8988T (cell line): Measurements from ENCODE around the gene CCL4.
"Not testable (repeated sequence)": the region's sequence is repeated elsewhere in the genome, so short reads cannot be mapped to it uniquely, and the experiment has no call there.

ENCODE experiments used
- DNase-seq: peaks from one replicate; pipeline ENCODE4 v3.0.0; 2011

CCL4 gene

DNA sequence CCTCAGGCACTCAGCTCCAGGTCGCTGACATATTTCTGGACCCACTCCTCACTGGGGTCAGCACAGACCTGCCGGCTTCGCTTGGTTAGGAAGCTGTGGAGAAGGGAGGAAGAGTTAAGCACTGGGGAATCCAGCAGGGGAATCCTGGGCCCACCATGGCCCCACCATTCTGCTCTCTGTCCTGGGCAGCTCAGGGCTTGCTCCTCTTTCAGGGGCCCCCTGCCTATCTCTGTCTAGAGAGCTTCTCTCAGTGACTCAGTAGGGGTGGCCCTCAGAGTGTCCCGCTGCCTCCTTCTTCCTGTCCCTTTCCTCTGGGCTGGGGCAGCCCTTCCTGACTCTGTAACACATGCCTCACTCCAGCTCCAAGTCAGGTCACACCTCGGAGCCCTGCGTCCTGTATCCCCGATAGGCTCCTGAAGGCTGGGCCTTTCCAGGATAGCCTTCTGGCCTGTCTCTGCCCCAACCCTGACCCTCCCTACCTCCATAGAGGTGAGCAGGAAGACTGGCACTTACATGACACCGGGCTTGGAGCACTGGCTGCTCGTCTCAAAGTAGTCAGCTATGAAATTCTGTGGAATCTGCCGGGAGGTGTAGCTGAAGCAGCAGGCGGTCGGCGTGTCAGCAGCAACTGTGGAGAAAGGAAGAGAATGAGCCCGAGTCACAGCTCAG lies 14.8 kb upstream of the CCL4 start:
- no peak for DNase-seq

DNA sequence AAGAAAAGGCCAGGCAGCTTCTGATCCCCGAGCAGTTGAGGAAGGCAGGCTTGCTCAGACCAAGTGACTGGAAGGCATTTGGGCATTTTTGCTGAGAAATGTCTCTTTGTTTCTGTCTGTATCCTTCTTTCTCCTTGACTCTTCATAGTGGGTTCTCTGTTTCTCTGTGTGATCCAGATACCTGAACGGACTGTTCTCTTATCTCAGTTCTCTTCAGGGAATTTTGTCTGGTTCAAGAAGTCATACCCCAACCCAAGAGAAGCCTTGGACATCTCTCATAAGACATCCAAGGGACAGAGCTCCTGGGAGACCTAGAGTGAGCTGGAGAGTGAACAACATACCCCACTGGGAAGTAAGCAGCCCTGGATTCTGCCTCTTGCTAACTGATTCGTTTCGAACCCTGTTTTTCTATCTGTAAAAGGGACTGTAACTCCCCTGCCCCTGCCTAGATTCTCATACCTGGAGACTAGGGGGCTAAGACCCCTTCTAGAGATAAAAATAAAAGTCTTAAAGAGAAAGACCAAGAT lies 14.2 kb upstream of the CCL4 start:
- DNase-seq = no peak

DNA sequence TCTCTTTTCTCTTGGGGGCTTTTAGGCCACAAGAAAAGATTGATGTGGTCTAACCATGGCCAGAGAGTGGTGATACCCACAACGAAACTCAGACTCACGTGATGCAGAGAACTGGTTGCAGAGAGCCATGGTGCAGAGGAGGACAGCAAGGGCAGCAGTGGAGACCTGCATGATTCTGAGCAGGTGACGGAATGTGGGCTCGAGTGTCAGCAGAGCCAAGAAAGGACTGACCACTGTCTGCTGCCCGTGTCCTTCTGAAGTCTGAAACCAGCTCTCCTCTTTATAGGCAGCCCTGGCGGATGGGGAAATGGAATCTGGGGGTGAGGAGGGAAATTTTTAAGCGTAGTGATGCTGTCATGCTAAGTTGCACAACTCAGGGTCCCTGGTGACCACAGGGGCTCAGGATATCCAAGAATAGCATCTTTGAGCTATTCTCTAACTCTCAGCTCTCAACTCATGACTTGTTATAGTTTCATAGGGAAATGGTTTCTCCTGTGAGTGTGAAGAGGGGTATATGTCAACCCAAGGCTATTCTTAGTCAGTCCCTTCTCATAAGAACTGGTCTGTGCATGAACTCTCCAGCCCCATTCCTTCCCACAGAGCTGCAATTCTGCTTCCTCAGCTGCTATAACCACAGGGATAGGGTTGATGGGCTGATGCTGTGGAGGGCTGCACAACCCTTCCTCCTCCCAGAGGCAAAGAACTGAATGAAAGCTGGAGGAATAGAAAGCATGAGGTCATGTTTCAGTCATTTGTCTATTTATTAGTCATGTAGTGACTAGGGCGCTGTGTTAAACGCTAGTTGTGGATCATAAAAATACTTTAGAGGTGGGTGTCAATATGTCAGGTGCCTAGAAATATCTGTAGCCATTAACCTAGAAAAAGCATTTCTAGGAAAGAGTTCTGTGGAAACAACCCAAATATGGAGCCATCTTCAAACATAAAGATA lies 13.5 kb upstream of the CCL4 start, which contains the start of gene CCL3:
CCL3 (minus strand) TSS at position 256 of the 949 bp plus-strand sequence; CDS start at position 171, 85 bp downstream.
- no peak for DNase-seq

DNA sequence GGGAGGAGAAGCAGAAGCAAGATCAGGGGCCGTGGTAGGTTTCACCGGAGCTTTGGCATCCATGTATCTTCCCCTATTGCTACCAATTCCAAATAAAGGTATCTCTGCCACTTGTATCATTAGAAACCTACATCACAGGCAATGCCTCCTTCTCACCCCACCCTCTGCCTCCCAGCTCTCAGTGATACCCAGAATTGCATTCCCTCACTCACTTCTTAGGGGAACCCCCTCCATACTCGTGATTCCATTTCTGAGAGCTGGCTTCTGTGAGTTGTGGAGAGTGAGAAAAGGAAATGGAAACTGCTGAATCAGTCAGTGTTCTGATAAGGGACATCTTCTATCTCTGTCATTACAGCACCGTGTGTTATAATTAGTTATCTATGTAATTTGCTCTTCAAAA lies 11.4 kb upstream of the CCL4 start:
- no peak for DNase-seq

DNA sequence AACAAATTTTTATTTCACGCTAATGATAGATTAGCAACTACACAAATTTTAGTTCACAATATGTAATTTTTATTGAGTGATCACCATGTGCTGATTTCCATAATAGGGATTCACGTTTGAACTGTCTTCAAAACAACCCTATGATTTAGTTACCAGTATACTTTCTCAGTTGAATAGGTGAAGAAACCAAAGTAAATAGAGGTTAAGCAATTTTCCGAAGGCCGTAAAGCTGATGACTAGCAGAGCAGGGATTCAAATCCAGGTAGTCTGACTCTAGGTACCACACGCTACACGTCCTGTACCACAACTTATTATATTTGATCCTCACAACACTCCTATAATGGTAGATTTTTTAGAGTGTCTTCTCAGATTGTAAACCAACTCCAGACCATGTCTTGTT lies 10.9 kb upstream of the CCL4 start:
- not testable (repeated sequence) for DNase-seq

DNA sequence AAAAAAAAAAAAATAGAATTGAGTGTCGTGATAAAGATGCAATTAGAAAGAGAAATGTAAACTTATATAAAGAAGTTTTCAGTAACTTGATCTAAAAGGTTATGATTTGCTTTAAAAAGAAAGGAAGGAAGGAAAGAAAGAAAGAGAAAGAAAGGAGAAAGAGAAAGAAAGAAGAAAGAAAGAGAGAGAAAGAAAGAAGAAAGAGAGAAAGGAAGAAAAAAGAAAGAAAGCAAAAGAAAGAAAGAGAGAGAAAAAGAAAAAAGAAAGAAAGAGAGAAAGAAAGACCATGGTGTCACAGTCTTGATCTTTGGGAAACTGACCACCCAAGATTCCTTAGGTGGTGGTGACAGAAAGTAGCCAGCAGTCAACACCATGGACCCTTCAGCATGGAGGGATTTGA lies 9.4 kb upstream of the CCL4 start:
- no peak for DNase-seq

DNA sequence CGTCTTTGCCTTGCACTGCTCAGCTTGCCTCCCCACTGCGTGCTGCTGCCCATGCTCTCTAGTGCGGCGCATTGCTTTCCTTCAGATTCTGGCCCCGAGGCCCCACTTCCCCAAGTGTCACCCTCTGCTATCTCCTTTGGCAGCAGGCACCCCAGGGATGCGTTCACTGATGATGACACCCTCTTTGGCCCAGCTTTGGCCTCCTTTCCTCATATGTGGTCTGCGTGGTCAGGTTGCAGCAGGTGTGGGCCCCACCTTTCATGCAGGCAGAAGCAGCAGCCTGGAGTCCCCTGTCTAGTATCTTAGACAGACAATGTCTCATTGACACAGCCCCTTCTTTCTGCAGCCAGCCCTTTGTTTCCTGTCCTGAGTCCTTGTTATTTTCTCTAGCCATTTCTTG lies 8.9 kb upstream of the CCL4 start:
- no peak for DNase-seq

DNA sequence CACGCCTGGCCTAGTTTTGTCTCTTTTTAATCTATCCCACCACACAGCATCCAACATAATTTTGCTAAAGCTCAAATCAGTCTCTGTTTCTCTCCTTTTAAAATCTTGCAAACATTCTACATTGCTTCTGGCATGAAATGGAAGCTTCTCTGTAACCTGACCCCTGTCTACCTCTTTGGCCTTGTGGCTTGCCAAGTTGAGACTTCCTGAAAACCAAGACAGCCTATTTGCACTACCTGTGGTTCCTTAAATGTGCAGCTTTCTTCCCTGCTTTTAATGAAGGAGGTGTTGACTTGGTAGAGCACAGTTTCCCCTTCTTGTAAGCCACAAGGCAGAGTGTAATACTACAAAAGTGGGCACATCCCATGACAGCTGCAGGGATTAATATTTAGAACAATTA lies 7.6 kb upstream of the CCL4 start:
- DNase-seq = no peak

DNA sequence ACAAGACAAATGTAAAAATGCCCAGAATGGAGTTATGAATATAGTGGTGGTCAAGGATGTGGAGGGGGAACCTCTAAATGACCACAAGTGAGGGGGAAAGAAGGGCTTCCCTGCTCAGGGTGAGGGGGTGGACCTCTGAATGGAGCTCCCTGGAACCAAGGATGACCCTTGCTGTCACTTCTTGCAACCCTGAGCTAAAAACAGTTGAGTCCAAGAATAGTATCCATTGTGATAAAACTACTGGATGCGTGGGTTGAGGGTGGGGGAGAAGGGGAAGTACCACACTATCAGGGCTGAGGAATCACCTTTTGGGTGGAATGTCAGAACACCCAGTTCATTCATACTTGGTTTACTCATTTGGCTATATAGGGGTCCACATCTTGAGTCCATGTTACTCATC lies 4.6 kb upstream of the CCL4 start:
- DNase-seq = not testable (repeated sequence)

DNA sequence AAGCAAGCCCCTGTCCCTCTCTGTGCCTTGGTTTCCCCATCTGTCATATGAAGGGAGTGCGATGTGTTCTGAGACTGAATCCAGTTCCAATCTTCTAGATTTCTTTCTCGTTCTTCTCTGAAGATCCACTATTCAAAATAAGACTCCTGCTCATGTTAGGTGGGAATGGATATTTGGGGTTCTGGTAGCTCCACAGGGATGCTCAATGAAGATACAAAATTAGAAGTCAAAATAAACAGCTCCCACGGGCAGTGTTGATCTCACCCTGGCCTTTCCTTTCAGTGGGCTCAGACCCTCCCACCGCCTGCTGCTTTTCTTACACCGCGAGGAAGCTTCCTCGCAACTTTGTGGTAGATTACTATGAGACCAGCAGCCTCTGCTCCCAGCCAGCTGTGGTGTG lies 619 bp downstream of the CCL4 start:
- DNase-seq = not testable (repeated sequence)

DNA sequence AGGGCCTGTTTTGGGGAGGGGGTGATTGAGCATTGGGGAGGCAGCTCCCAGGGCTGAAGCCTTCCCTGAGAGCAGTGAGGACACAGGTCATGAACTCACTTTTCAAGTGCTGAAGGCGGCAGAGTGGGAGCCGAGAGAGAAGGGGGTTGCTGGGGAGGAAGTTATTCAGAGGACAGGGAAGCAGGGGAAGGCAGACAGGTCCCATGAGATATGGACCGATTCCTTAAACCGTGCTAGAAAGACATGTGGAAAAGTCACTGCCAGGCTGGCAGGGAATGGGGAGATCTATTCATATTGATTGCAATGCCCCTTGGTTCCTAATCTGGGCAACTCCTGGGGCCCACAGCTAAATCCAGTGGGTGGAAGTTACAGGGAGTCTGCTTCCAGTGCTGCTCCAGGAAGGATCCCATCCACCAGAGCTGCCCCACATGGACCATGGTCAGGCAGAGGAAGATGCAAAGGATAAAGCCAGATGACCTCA lies 1.1 kb downstream of the CCL4 start:
- no peak for DNase-seq

DNA sequence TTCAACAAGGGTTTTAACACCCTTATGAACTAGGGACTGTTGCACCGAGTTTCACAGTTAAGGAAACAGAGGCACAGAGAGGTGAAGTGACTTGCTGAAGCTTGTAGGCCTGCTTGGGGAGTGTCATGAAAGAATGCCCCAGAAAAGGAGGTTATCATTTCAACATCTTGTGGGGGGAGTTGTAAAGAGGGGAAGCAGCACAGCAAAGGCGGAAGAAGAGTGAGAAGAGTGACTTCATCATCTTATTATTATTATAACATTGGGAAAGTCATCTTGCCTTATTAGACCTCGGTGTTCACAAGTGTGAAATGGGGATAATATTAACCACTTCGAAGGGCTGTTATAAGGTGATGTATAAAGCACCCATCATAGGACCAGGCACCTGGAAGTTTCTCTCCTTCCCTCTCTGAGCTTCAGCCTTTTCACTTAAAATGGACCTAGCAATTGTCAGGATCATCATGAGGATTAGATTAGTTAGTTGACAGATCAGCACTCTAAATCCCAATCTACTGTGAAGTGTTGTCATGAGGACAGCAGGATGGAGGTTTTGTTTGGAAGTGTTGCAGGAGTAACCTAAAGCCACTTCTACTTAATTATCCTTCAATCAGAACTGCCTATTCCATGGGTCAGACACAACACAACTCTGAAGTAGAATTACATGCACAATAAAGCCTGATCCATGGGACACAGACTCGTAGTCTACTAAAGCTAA lies 2.3 kb downstream of the CCL4 start:
- no peak for DNase-seq

DNA sequence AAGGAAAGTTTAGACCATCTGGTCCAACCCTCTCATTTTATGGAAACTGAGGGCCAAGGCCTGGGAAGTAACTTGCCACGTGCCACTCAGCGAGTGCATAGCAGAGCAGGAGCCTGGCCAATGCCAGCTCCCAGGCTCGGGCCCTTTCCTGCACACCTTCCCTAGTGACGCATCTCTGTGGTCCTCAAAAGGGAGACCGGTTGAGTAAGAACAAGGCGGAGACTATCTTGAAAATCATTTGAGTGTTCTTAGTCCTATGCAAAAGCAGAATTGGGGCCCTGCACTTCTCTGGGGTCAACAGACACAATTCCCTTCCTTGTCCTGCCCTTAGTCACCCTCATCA lies 2.8 kb downstream of the CCL4 start:
- DNase-seq = no peak

DNA sequence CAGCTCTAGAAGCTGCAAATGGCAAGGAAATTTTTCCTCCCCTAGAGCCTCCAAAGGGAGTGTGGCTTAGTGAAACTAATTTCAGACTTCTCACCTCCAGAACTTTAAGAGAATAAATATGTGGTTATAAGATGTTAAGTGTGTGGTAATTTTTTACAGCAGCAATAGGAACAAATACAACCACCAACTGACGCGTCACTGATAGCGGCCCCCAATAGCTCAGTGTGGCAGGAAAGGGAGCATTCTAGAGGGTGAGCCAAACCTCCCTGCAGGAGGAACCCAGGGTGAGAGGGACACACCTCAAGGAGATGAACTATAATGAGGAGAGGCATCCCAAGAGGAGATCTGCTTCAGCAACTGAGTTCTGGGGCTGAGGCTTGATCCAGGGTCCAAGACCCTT lies 4.0 kb downstream of the CCL4 start:
- DNase-seq = no peak

DNA sequence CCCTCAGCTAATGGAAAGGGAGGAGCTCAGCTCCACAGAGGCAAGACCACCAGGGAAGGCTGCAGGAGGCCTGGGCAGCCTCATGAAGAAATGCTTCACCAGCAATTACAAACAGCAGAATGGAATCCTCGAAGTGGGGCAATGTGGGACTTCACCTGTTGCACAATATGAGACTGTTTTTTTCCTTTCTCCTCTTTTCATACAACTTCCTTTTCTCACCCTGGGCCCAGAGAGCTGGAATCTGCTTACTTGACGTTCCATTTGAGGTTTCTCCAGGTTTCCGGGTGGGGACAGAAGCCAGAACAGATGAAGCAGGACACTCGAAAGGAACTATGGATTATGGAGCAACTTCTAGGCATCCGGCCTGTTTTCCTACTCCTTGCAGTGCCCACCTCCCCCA lies 4.6 kb downstream of the CCL4 start:
- not testable (repeated sequence) for DNase-seq

DNA sequence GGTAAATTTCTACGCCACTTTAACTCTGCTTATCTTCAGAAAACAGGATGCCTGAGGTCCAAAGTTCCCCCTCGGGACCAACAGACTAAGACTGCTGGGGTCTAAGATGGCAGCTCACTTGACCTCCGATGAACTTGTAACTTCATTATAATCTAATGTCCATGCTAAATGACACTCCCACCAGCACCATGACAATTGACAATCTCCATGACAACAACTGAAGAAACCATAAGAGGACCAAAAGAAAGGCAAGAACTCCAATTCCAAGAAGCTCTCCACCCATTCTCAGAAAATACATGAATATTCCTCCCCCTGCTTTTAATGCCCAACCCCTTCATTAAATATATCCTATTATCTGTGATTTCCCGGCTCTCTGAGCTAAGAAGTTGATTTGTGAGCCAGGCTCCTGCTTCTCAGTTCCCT lies 7.5 kb downstream of the CCL4 start:
- DNase-seq = no peak

DNA sequence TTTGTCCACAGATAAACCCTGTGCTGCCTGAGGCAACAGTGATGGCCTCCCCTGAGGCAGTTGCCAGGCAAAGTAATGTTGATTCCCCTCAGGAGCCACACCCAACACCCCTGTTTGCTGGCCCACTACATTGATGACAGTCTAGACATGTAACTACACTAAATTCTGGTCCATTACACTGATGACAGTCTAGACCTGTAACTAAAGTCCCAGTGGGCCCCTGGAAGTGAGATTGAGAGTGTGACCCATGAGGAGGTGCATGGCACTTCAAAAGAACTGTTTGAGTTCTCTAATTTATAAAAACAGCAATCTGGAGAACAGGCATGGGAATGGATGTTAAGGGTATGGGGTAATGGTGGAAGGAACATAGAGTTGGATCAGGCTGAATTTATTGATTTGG lies 8.9 kb downstream of the CCL4 start:
- no peak for DNase-seq

DNA sequence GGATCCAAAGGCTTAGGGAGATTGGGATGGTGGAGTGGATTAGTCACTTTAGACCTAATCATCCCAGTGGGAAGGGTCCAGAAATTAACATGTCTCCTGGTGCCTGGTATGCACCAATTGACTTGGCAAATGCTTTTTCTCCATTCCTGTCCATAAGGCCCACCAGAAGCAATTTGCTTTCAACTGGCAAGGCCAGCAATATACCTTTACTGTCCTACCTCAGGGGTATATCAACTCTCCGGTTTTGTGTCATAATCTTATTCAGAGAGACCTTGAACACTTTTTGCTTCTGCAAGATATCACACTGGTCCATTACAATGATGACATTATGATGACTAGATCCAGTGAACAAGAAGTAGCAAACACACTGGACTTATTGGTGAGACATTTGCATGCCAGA lies 9.5 kb downstream of the CCL4 start:
- not testable (repeated sequence) for DNase-seq

DNA sequence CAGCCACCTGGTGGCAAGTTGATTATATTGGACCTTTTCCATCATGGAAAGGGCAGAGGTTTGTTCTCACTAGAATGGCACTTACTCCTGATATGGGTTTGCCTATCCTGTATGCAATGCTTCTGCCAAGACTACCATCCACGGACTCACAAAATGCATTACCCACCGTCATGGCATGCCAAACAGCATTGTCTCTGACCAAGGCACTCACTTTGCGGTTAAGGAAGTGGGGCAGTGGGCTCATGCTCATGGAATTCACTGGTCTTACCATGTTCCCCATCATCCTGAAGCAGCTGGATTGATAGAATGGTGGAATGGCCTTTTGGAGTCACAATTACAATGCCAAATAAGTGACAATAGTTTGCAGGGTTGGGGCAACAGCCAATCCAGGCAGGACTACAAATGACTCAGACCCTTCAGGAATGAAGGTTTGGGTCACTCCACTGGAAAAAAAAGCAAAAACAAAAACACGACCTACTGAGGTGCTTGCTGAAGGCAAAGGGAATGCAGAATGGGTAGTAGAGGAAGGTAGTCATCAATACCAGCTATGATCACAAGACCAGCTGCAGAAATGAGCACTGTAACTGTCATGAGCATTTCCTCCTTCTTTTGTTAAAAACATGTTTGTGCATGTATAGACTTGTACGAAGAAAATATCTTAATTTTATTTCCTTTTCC lies 11.5 kb downstream of the CCL4 start:
- not testable (repeated sequence) for DNase-seq

DNA sequence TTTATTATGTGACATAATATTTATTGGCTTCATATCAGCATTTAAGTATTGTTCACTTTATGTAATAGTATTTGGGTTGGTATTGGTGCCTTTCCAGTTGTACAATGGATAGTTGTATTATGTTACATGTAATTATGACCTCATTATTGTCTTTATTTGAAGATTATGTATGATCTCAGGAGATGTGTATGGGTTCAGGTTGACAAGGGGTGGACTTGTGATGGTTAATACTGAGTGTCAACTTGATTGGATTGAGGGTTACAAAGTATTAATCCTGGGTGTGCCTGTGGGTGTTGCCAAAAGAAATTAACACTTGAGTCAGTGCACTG lies 12.0 kb downstream of the CCL4 start:
- DNase-seq = not testable (repeated sequence)

DNA sequence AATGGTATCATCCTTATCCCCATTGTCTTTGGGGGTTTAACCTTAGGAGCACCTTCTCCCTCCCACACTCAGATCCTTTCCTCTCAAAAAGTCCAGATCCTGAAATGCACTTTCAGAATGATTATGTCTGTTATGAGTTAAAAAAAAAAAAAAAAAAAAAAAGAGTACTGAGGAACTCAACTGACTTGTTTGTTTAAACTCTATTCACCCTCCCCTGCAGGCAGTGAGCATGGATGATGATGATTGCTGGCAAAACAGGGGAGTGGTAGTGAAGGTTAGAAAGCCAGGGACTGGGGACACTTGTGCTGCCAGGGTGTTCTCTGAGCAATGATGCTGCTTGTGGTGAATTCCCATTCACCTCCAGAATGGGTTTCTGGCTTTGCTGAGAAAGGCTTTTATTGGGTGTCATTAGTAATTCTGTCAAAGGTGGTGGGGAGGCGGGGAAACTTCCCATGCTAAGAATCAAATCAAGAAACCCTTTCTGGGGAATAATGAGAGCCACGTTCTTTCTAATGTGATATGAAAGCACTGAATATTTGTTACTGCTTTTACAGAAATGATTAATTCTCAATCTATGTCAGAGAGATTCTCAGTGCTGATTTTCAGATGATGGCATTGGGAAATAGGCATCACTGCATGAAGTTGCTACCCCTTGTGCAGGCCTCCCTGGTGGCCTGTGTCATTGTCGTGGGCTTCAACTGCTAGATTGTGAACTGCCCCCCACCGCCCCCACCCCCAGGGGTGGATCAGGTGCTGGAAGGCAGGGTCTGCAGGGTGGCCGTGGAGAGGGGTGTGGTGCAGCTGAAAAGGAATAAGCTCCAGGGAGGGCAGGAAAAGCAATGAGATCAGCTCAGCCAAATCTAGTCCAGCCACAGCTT lies 14.1 kb downstream of the CCL4 start:
- no peak for DNase-seq
